Spleen (tissue), 11 donors: ENCODE results near the gene FTCDNL1. TPM values are rescaled to one million over a fixed set of nuclear protein-coding genes. Genes with fewer than 3 reads are reported as not detected.

ENCODE experiments used
- DNase-seq: peaks from one replicate; pipeline ENCODE4 v3.0.0-alpha.2; 2020
- H3K27ac ChIP-seq, 8 donors: fragments of 200-600 bp; sonication (generic) in 7 of 8; 1 replicate in 4 of 8; 2 replicates in 4 of 8; pipeline versions ENCODE4 v1.5.0 to v1.8.0; 2016 to 2021; ENCODE audit warnings: inconsistent platforms in 4 of 8, mild to moderate bottlenecking in 4 of 8, moderate library complexity in 1 of 8
- H3K27me3 ChIP-seq, 7 donors: fragments of 200-600 bp; sonication (generic) in 6 of 7; replicated peaks in 1 of 7; 1 replicate in 4 of 7; 2 replicates in 3 of 7; pipeline versions ENCODE4 v1.5.0 to v1.8.0; 2016 to 2021; ENCODE audit warnings: inconsistent platforms in 3 of 7, mild to moderate bottlenecking in 1 of 7
- H3K36me3 ChIP-seq, 6 donors: fragments of 200-600 bp; sonication (generic) in 5 of 6; 1 replicate in 4 of 6; 2 replicates in 2 of 6; pipeline versions ENCODE4 v1.5.0 to v1.8.0; 2016 to 2021; ENCODE audit warnings: inconsistent platforms in 2 of 6
- H3K4me1 ChIP-seq, 6 donors: fragments of 200-600 bp; sonication (generic) in 5 of 6; 1 replicate in 3 of 6; 2 replicates in 3 of 6; pipeline versions ENCODE4 v1.5.0 to v1.8.0; 2016 to 2021; ENCODE audit warnings: inconsistent platforms in 3 of 6
- H3K4me3 ChIP-seq, 8 donors: fragments of 200-600 bp; sonication (generic) in 7 of 8; 1 replicate in 4 of 8; 2 replicates in 4 of 8; pipeline versions ENCODE4 v1.5.0 to v1.8.0; 2016 to 2021; ENCODE audit warnings: inconsistent platforms in 4 of 8, mild to moderate bottlenecking in 4 of 8, moderate library complexity in 2 of 8
- H3K9me3 ChIP-seq, 8 donors: fragments of 200-600 bp; sonication (generic) in 7 of 8; 1 replicate in 4 of 8; 2 replicates in 4 of 8; pipeline versions ENCODE4 v1.5.0 to v1.8.0; 2016 to 2021; ENCODE audit warnings: inconsistent platforms in 4 of 8
- CTCF ChIP-seq, 11 experiments: fragments of 200-600 bp in 7 of 11; fragments of 450-650 bp in 4 of 11; sonication (generic) in 4 of 11; IDR thresholded peaks in 8 of 11; conservative IDR thresholded peaks in 3 of 11; 1 replicate in 7 of 11; 2 replicates in 4 of 11; pipeline versions ENCODE4 v1.4.0 to v1.8.0; 2016 to 2021; ENCODE audit warnings: antibody characterized with exemption in 11 of 11, inconsistent platforms in 4 of 11, mild to moderate bottlenecking in 1 of 11
- POLR2A ChIP-seq, 3 donors: fragments of 450-650 bp; IDR thresholded peaks; one replicate each; pipeline ENCODE4 v1.5.1; 2017; ENCODE audit warnings: antibody characterized with exemption in 3 of 3, mild to moderate bottlenecking in 1 of 3
- POLR2AphosphoS5 ChIP-seq, 3 donors: sonication (generic); formaldehyde crosslinking; IDR thresholded peaks; one replicate each; pipeline ENCODE4 v1.5.1; 2017; ENCODE audit warnings: antibody characterized with exemption in 3 of 3
- WGBS, 5 donors: extraction: QIAGEN DNeasy Blood & Tissue Kit in 3 of 5; methylation state at CpG; one replicate each; pipeline versions ENCODE4 v1.1.5 to v1.1.7; 2013 to 2018; 5-methylcytosine and 5-hydroxymethylcytosine counted together
- intact Hi-C: fragments of 100-400 bp; cut with DNase I; formaldehyde crosslinking; loops from one replicate; pipeline ENCODE4 v1.15.0; 2023; ENCODE audit warnings: low total_unique reads
- polyA plus RNA-seq, 3 donors: library from polyadenylated mRNA; stranded (reverse); fragments of 200-250 nt; gene quantifications; one replicate each; pipeline ENCODE4 v1.2.1, GENCODE V29; 2013
- total RNA-seq, 7 donors: library from RNA; depleted of rRNA in 3 of 7; stranded (reverse); fragments of >200 nt in 3 of 7; fragmentation: NEBNext Ultra II Directional in 4 of 7; extraction: Animal tissue kit (Norgen Biotek cat#: 25700) in 4 of 7; gene quantifications; one replicate each; pipeline versions ENCODE4 v1.1.0 to v1.2.1, GENCODE V29; 2016 to 2021
- donor health status: healthy with polysubstance abuse.
- donor health status: DM: no; HTN: no; CAD: no; lungs with moderate emphysema.
- donor health status: DM: no; HTN: no; CAD: no.
- donor health status: Bipolar disorder and iron deficiency.
- donor health status: healthy.
- donor health status: DM: no; HTN: no; CAD: no.
- donor health status: DM: yes; HTN: yes; CAD: no.

Gene FTCDNL1
- total and polyA plus RNA-seq, 10 donors, result 2.1 to 10.3 (median 7.0) TPM

GRCh38 chr2:199870581-199870980 lies 19.6 kb upstream of the FTCDNL1 start:
- Histone ChIP-seq H3K27me3 (no peaks in the 10 kb centered on the region), H3K9me3 (peaks cover 0 to 19% (median 15%) of the 10 kb centered on the region in 8 donors), H3K36me3 (no peaks in the 10 kb centered on the region), H3K4me3 (no peak overlapping the region), H3K27ac (no peak overlapping the region), H3K4me1 (no peaks in the 10 kb centered on the region)
- intact Hi-C loops, result no loop called here
- WGBS, 5 donors, result 53 to 78% (median 60%) methylated on average over 1 of the region's 1 CpG
- DNase-seq, result no peak
- no peak for TF ChIP-seq POLR2AphosphoS5 (IDR thresholded peaks at IDR 0.05)
- TF ChIP-seq CTCF (IDR thresholded peaks at IDR 0.05 in 8 of 11, conservative IDR thresholded peaks at IDR 0.05 in 3 of 11), result no peak
- no peak for TF ChIP-seq POLR2A (IDR thresholded peaks at IDR 0.05)

- H3K4me1 ChIP-seq, result no peaks in the 10 kb centered on the region
- no peak for TF ChIP-seq POLR2AphosphoS5 (IDR thresholded peaks at IDR 0.05)
- no peak for TF ChIP-seq CTCF (IDR thresholded peaks at IDR 0.05 in 8 of 11, conservative IDR thresholded peaks at IDR 0.05 in 3 of 11)
- TF ChIP-seq POLR2A (IDR thresholded peaks at IDR 0.05), result no peak
- intact Hi-C loops, result loop anchor here (10.0 kb wide), 1 partner anchor 165 kb away; no protein-coding TSS in a partner anchor
- H3K27ac ChIP-seq, result no peak overlapping the region
- no peaks in the 10 kb centered on the region for H3K27me3 ChIP-seq
- peaks cover 0 to 12% (median 10%) of the 10 kb centered on the region in 8 donors for H3K9me3 ChIP-seq
- 60 to 84% (median 76%) methylated on average over 1 of the region's 1 CpG for WGBS, 5 donors
- no peak for DNase-seq
- H3K4me3 ChIP-seq, result no peak overlapping the region
- H3K36me3 ChIP-seq, result no peaks in the 10 kb centered on the region
Measured at GRCh38 chr2:199869653-199870052, 18.7 kb upstream of the FTCDNL1 start.

GRCh38 chr2:199869227-199869541 lies 18.2 kb upstream of the FTCDNL1 start:
- Histone ChIP-seq H3K4me3 (no peak overlapping the region), H3K27me3 (no peaks in the 10 kb centered on the region), H3K36me3 (no peaks in the 10 kb centered on the region), H3K27ac (no peak overlapping the region), H3K4me1 (no peaks in the 10 kb centered on the region), H3K9me3 (peaks cover 0 to 7% (median 5%) of the 10 kb centered on the region in 8 donors)
- intact Hi-C loops, result loop anchor here (10.0 kb wide), 1 partner anchor 164 kb away; no protein-coding TSS in a partner anchor
- TF ChIP-seq POLR2A (IDR thresholded peaks at IDR 0.05) (no peak), CTCF (IDR thresholded peaks at IDR 0.05 in 8 of 11, conservative IDR thresholded peaks at IDR 0.05 in 3 of 11) (no peak), POLR2AphosphoS5 (IDR thresholded peaks at IDR 0.05) (no peak)
- WGBS, 5 donors, result 36 to 67% (median 53%) methylated on average over 1 of the region's 1 CpG
- no peak for DNase-seq

- no peak overlapping the region for H3K4me3 ChIP-seq
- H3K4me1 ChIP-seq, result no peaks in the 10 kb centered on the region
- H3K36me3 ChIP-seq, result no peaks in the 10 kb centered on the region
- DNase-seq, result no peak
- no peak overlapping the region for H3K27ac ChIP-seq
- H3K9me3 ChIP-seq, result peaks cover 0 to 2% (median 0%) of the 10 kb centered on the region in 8 donors
- no peaks in the 10 kb centered on the region for H3K27me3 ChIP-seq
- TF ChIP-seq CTCF (IDR thresholded peaks at IDR 0.05 in 8 of 11, conservative IDR thresholded peaks at IDR 0.05 in 3 of 11) (no peak), POLR2AphosphoS5 (IDR thresholded peaks at IDR 0.05) (no peak), POLR2A (IDR thresholded peaks at IDR 0.05) (no peak)
- intact Hi-C loops, result loop anchor here (10.0 kb wide), 1 partner anchor 164 kb away; no protein-coding TSS in a partner anchor
- WGBS, 5 donors, result 64 to 79% (median 74%) methylated on average over 5 of the region's 5 CpGs
Measured at GRCh38 chr2:199868431-199869226, 17.6 kb upstream of the FTCDNL1 start.
